Measurements from ENCODE around the gene TSC2.
"Not testable (repeated sequence)": the region's sequence is repeated elsewhere in the genome, so short reads cannot be mapped to it uniquely, and the experiment has no call there.

GRCh38 chr16:2125609-2126008 is 77.8 kb downstream of the TSC2 start:
- not testable (repeated sequence) for TF ChIP-seq CTCF (conservative IDR thresholded peaks at IDR 0.05; ENCODE audit: low read depth, low read length); EZH2 (IDR thresholded peaks at IDR 0.05; ENCODE audit: low read length, unreplicated experiment); EZH2phosphoT487 (IDR thresholded peaks at IDR 0.05; ENCODE audit: borderline replicate concordance, low read length)

Measured in PC-3 (cell line).